ENCODE data around the gene MRFAP1.

Gene MRFAP1

GRCh38 chr4:6640292-6641163 lies at the start of gene MRFAP1:
Gene MRFAP1 (plus strand): TSS chr4:6640685. CDS start chr4:6640863, 178 bp downstream.
- Histone ChIP-seq H3K36me3 (peaks cover 17 to 32% (median 24%) of the 10 kb centered on the region in 11 experiments), H4K20me1 (peaks cover 25 to 37% (median 28%) of the 10 kb centered on the region in 11 experiments; a peak in 21 of 22 replicates), H3K4me3 (peak within 1 kb of the TSS; percentile 76 to 98 (median 90)), H3K27me3 (no peaks in the 10 kb centered on the region), H3K4me1 (peaks cover 25 to 39% (median 30%) of the 10 kb centered on the region in 10 experiments), H3K9me3 (replicated peaks in 1 of 11) (peaks cover 0 to 4% (median 0%) of the 10 kb centered on the region in 11 experiments; a peak in 5 of 22 replicates), H3K27ac (peak within 1 kb of the TSS; percentile 65 to 97 (median 92)), H3K4me2 (peak within 1 kb of the TSS; percentile 81 to 100 (median 92)), H3K9ac (peak within 1 kb of the TSS; percentile 83 to 98 (median 95))
- TF ChIP-seq Cebpa-rat (IDR thresholded peaks at IDR 0.05) = no peak

GRCh38 chr4:6591313-6591712 lies 49.2 kb upstream of the MRFAP1 start:
- Histone ChIP-seq H3K27me3 (no peaks in the 10 kb centered on the region), H3K4me3 (no peak overlapping the region), H3K9ac (peak overlapping the region in 1 of 11 experiments; percentile 9; a peak in 1 of 22 replicates), H3K27ac (0 out of 22 replicates have a peak overlapping the region, but pooled peaks of 1 of the 11 experiments have one; percentile 18), H3K36me3 (peaks cover 6 to 95% (median 25%) of the 10 kb centered on the region in 11 experiments; a peak in 17 of 22 replicates), H3K4me2 (peak overlapping the region in 6 of 11 experiments; percentile 15 to 64 (median 48); a peak in 9 of 22 replicates), H4K20me1 (peaks cover 0 to 38% (median 0%) of the 10 kb centered on the region in 11 experiments; a peak in 4 of 22 replicates), H3K4me1 (peaks cover 0 to 29% (median 13%) of the 10 kb centered on the region in 10 experiments; a peak in 16 of 20 replicates), H3K9me3 (replicated peaks in 1 of 11) (no peaks in the 10 kb centered on the region)
- no peak for TF ChIP-seq Cebpa-rat (IDR thresholded peaks at IDR 0.05)

- no peaks in the 10 kb centered on the region for H3K27me3 ChIP-seq
- H3K4me2 ChIP-seq = peak overlapping the region in 5 of 11 experiments; percentile 42 to 64 (median 52); a peak in 9 of 22 replicates
- H3K9ac ChIP-seq = no peak overlapping the region
- peaks cover 6 to 95% (median 25%) of the 10 kb centered on the region in 11 experiments; a peak in 17 of 22 replicates for H3K36me3 ChIP-seq
- H3K4me1 ChIP-seq = peaks cover 0 to 34% (median 18%) of the 10 kb centered on the region in 10 experiments; a peak in 16 of 20 replicates
- no peaks in the 10 kb centered on the region for H3K9me3 ChIP-seq (replicated peaks in 1 of 11)
- 0 out of 22 replicates have a peak overlapping the region, but pooled peaks of 1 of the 11 experiments have one; percentile 18 for H3K27ac ChIP-seq
- TF ChIP-seq Cebpa-rat (IDR thresholded peaks at IDR 0.05) = no peak
- no peak overlapping the region for H3K4me3 ChIP-seq
- peaks cover 0 to 42% (median 0%) of the 10 kb centered on the region in 11 experiments; a peak in 4 of 22 replicates for H4K20me1 ChIP-seq
Measured at GRCh38 chr4:6591781-6592180, 48.7 kb upstream of the MRFAP1 start.

GRCh38 chr4:6592804-6593563 lies 47.5 kb upstream of the MRFAP1 start:
- no peak overlapping the region for H3K4me2 ChIP-seq
- H3K27me3 ChIP-seq = no peaks in the 10 kb centered on the region
- no peak overlapping the region for H3K9ac ChIP-seq
- peaks cover 0 to 46% (median 30%) of the 10 kb centered on the region in 10 experiments; a peak in 17 of 20 replicates for H3K4me1 ChIP-seq
- peaks cover 9 to 95% (median 25%) of the 10 kb centered on the region in 11 experiments; a peak in 16 of 22 replicates for H3K36me3 ChIP-seq
- no peaks in the 10 kb centered on the region for H3K9me3 ChIP-seq (replicated peaks in 1 of 11)
- H3K4me3 ChIP-seq = no peak overlapping the region
- TF ChIP-seq Cebpa-rat (IDR thresholded peaks at IDR 0.05) = no peak
- H4K20me1 ChIP-seq = peaks cover 0 to 40% (median 0%) of the 10 kb centered on the region in 11 experiments; a peak in 5 of 22 replicates
- H3K27ac ChIP-seq = no peak overlapping the region

GRCh38 chr4:6594341-6594740 lies 46.1 kb upstream of the MRFAP1 start:
- Histone ChIP-seq H3K4me3 (no peak overlapping the region), H3K9me3 (replicated peaks in 1 of 11) (no peaks in the 10 kb centered on the region), H3K27ac (no peak overlapping the region), H3K4me1 (peaks cover 0 to 59% (median 43%) of the 10 kb centered on the region in 10 experiments; a peak in 17 of 20 replicates), H3K36me3 (peaks cover 6 to 91% (median 25%) of the 10 kb centered on the region in 11 experiments; a peak in 15 of 22 replicates), H4K20me1 (peaks cover 0 to 40% (median 0%) of the 10 kb centered on the region in 11 experiments; a peak in 6 of 22 replicates), H3K9ac (no peak overlapping the region), H3K4me2 (no peak overlapping the region), H3K27me3 (no peaks in the 10 kb centered on the region)
- no peak for TF ChIP-seq Cebpa-rat (IDR thresholded peaks at IDR 0.05)

GRCh38 chr4:6594826-6595355 lies 45.6 kb upstream of the MRFAP1 start:
- H3K4me1 ChIP-seq = peaks cover 0 to 65% (median 48%) of the 10 kb centered on the region in 10 experiments; a peak in 17 of 20 replicates

GRCh38 chr4:6595897-6596537 lies 44.5 kb upstream of the MRFAP1 start:
- peaks cover 0 to 51% (median 0%) of the 10 kb centered on the region in 11 experiments; a peak in 6 of 22 replicates for H4K20me1 ChIP-seq
- H3K4me1 ChIP-seq = peaks cover 0 to 73% (median 57%) of the 10 kb centered on the region in 10 experiments; a peak in 17 of 20 replicates
- 0 out of 22 replicates have a peak overlapping the region, but pooled peaks of 1 of the 11 experiments have one; percentile 66 for H3K27ac ChIP-seq
- H3K36me3 ChIP-seq = peaks cover 9 to 90% (median 25%) of the 10 kb centered on the region in 11 experiments; a peak in 17 of 22 replicates
- no peaks in the 10 kb centered on the region for H3K27me3 ChIP-seq
- peak overlapping the region in 2 of 11 experiments; percentile 23 to 41; a peak in 1 of 22 replicates for H3K9ac ChIP-seq
- peak overlapping the region in 8 of 11 experiments; percentile 72 to 87 (median 84); a peak in 16 of 22 replicates for H3K4me2 ChIP-seq
- no peak for TF ChIP-seq Cebpa-rat (IDR thresholded peaks at IDR 0.05)
- H3K4me3 ChIP-seq = no peak overlapping the region
- no peaks in the 10 kb centered on the region for H3K9me3 ChIP-seq (replicated peaks in 1 of 11)

More at GRCh38 chr4:6594826-6595355, 45.6 kb upstream of the MRFAP1 start:
- Histone ChIP-seq H3K9me3 (replicated peaks in 1 of 11) (no peaks in the 10 kb centered on the region), H3K4me2 (no peak overlapping the region), H4K20me1 (peaks cover 0 to 44% (median 0%) of the 10 kb centered on the region in 11 experiments; a peak in 6 of 22 replicates), H3K27ac (no peak overlapping the region), H3K9ac (no peak overlapping the region), H3K27me3 (no peaks in the 10 kb centered on the region), H3K36me3 (peaks cover 6 to 90% (median 25%) of the 10 kb centered on the region in 11 experiments; a peak in 15 of 22 replicates), H3K4me3 (no peak overlapping the region)
- TF ChIP-seq Cebpa-rat (IDR thresholded peaks at IDR 0.05) = no peak
